HepG2 (cell line): Measurements from ENCODE around the gene CHRNA7. TPM values are rescaled to one million over a fixed set of nuclear protein-coding genes. Genes with fewer than 3 reads are reported as not detected.
A peak's percentile ranks its signal among the peaks of the same experiment; 100 is the strongest.

ENCODE experiments used
- ATAC-seq: fragments of 200-7000 bp; cut with Tn5 transposase; 3 replicates; pipeline ENCODE4 v1.9.1; 2020; ENCODE audit warnings: mild to moderate bottlenecking, moderate library complexity
- BruUV-seq: library from RNA; stranded (reverse); fragments of 400-500 nt; replicated peaks from 2 replicates; lab custom pipeline; 2021; lab: Mats Ljungman, UMichigan
- CTCF ChIA-PET: fragments of 300-600 bp; formaldehyde crosslinking; extraction: SDS; loops from one replicate; lab custom pipeline; 2021; ENCODE audit warnings: low total read pairs, inconsistent platforms, low intra/inter-chr PET ratio; lab: Yijun Ruan, JAX
- POLR2A ChIA-PET: fragments of 350-600 bp; sonication (Branson Sonifier 250); formaldehyde crosslinking; loops from one replicate; lab custom pipeline; 2020; ENCODE audit warnings: antibody characterized with exemption, inconsistent platforms; lab: Yijun Ruan, JAX
- DNase-seq: peaks from one replicate; pipeline ENCODE4 v3.0.0-alpha.2; 2015; ENCODE audit warnings: low spot score
- FAIRE-seq: peaks from 3 replicates; lab custom pipeline; 2011; peaks lifted over from hg19 to GRCh38; lab: Jason Lieb, UNC
- H2AFZ ChIP-seq: one replicate; pipeline ENCODE4 v1.6.1; 2011; ENCODE audit warnings: low read length, inconsistent platforms
- H3K27ac ChIP-seq: fragments of 300-600 bp; 3 replicates; pipeline ENCODE4 v1.8.0; 2011; ENCODE audit warnings: mixed run types, mild to moderate bottlenecking, mixed read lengths, low read length, inconsistent platforms; ENCODE audit not compliant: insufficient read depth; ENCODE audit errors: extremely low read length
- H3K27me3 ChIP-seq, 2 experiments: fragments of 200-600 bp in 1 of 2; 2 replicates in 1 of 2; 3 replicates in 1 of 2; pipeline versions ENCODE4 v1.6.0 to v1.8.0; 2011; ENCODE audit warnings: low read length in 2 of 2, mild to moderate bottlenecking in 2 of 2, moderate library complexity in 2 of 2, inconsistent platforms in 1 of 2; ENCODE audit not compliant: insufficient read depth in 2 of 2, control insufficient read depth in 1 of 2
- H3K36me3 ChIP-seq, 2 experiments: fragments of 200-600 bp in 1 of 2; replicated peaks in 1 of 2; 2 replicates in 1 of 2; 3 replicates in 1 of 2; pipeline versions ENCODE4 v1.5.1 to v1.8.0; 2011; ENCODE audit warnings: low read length in 2 of 2, inconsistent platforms in 1 of 2; ENCODE audit not compliant: insufficient read depth in 2 of 2, control insufficient read depth in 1 of 2
- H3K4me1 ChIP-seq: 2 replicates; pipeline ENCODE4 v1.5.1; 2012; ENCODE audit warnings: low read length, inconsistent platforms; ENCODE audit not compliant: insufficient read depth
- H3K4me2 ChIP-seq: 2 replicates; pipeline ENCODE4 v1.6.0; 2011; ENCODE audit warnings: low read depth, low read length, inconsistent platforms
- H3K4me3 ChIP-seq, 3 experiments: fragments of 200-600 bp in 1 of 3; sonication (generic), shearing (Covaris generic) in 1 of 3; replicated peaks in 1 of 3; 2 replicates each; pipeline ENCODE4 v1.5.1; 2011 to 2016; ENCODE audit warnings: low read length in 3 of 3, inconsistent platforms in 2 of 3, low read depth in 2 of 3, mild to moderate bottlenecking in 2 of 3, control low read depth in 1 of 3, mixed read lengths in 1 of 3; ENCODE audit not compliant: insufficient read depth in 1 of 3
- H3K79me2 ChIP-seq: one replicate; pipeline ENCODE4 v1.6.1; 2011; ENCODE audit warnings: low read length, inconsistent platforms; ENCODE audit not compliant: insufficient read depth
- H3K9ac ChIP-seq: 2 replicates; pipeline ENCODE4 v1.6.0; 2011; ENCODE audit warnings: mild to moderate bottlenecking, low read depth, low read length, inconsistent platforms; ENCODE audit not compliant: insufficient read depth
- H3K9me3 ChIP-seq: 2 replicates; pipeline ENCODE4 v1.5.1; 2012; ENCODE audit warnings: mild to moderate bottlenecking, low read length
- H4K20me1 ChIP-seq: 2 replicates; pipeline ENCODE4 v1.6.0; 2011; ENCODE audit warnings: inconsistent platforms, mild to moderate bottlenecking, low read length, moderate library complexity; ENCODE audit not compliant: insufficient read depth
- CREB1 ChIP-seq, 2 experiments: fragments of 450-650 bp in 1 of 2; IDR thresholded peaks; 2 replicates each; pipeline ENCODE4 v1.6.1; 2016 to 2017; ENCODE audit warnings: control low read depth in 1 of 2, mild to moderate bottlenecking in 1 of 2, missing compliant biosample characterization in 1 of 2, missing genetic modification characterization in 1 of 2
- ZSCAN30 ChIP-seq: sonication (generic); formaldehyde crosslinking; IDR thresholded peaks from 2 replicates; pipeline ENCODE4 v1.5.0; 2020; ENCODE audit warnings: mild to moderate bottlenecking, missing genetic modification reagents
- WGBS: methylation state at CpG from one replicate; pipeline ENCODE4 v1.1.6; 2017; ENCODE audit warnings: low lambda C conversion rate; 5-methylcytosine and 5-hydroxymethylcytosine counted together
- in situ Hi-C: cut with HindIII; loops from 2 replicates; pipeline ENCODE4 v1.10.0; 2017; ENCODE audit warnings: low pct_unique_long_range_greater_than_20kb; ENCODE audit not compliant: extremely low pct_ligation_motif_present
- intact Hi-C: fragments of 100-400 bp; cut with micrococcal nuclease; formaldehyde crosslinking; loops from one replicate; pipeline ENCODE4 v1.10.0; 2022; ENCODE audit not compliant: unreplicated experiment
- polyA plus RNA-seq, 8 experiments: library from polyadenylated mRNA; depleted of rRNA in 3 of 8; stranded (reverse) in 7 of 8; unstranded in 1 of 8; fragments of >200 nt; fragmentation: Illumina TruSeq in 4 of 8; extraction: Trizol in 4 of 8; gene quantifications; 2 replicates each; pipeline versions ENCODE4 v1.2.1 to v1.2.3, GENCODE V29; 2011 to 2016; ENCODE audit warnings: low read depth in 4 of 8, missing spikeins in 1 of 8, mixed read lengths in 1 of 8; ENCODE audit not compliant: insufficient read depth in 1 of 8
- total RNA-seq, 5 experiments: library from RNA; depleted of rRNA; stranded (reverse); fragments of >200 nt; fragmentation: Illumina TruSeq; extraction: Trizol; gene quantifications; 2 replicates each; pipeline ENCODE4 v1.2.3, GENCODE V29; 2016; ENCODE audit warnings: low read depth in 1 of 5
- TF ChIP-seq, protein P1 (sequence below): sonication (generic); formaldehyde crosslinking; IDR thresholded peaks from 2 replicates; pipeline ENCODE4 v1.5.0; 2020; ENCODE audit warnings: mild to moderate bottlenecking, missing genetic modification reagents, moderate library complexity
- TF ChIP-seq, protein P2 (sequence below): sonication (generic); formaldehyde crosslinking; IDR thresholded peaks from 2 replicates; pipeline ENCODE4 v1.4.0; 2020; ENCODE audit warnings: missing genetic modification reagents

CHRNA7 gene
- total and polyA plus RNA-seq, 2 of the 13 experiments (the other 11 are each of a cell fraction or from before 2014, with no cell fraction given): 1.3 to 1.4 TPM

DNA sequence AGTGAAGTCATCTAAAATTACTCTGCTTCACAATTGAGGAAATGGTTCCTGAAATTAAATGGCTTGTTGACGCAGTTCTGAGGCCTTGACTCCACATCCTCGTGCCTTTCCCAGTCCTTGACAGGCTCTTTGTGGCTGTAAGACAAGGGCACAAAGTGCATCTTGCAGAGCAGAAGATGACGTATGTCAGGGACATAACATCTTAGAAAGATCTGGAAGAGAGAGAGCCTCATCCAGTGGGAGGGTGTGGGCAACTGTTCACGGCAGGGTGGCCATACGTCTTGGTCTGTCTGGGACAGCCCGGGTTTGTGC is 91.0 kb downstream of the CHRNA7 start:
- intact Hi-C loops: no loop called here

More for the DNA sequence above, 91.0 kb downstream of the CHRNA7 start:
- no peaks in the 10 kb centered on the region for H3K36me3 ChIP-seq
- TF ChIP-seq, protein P1, sequence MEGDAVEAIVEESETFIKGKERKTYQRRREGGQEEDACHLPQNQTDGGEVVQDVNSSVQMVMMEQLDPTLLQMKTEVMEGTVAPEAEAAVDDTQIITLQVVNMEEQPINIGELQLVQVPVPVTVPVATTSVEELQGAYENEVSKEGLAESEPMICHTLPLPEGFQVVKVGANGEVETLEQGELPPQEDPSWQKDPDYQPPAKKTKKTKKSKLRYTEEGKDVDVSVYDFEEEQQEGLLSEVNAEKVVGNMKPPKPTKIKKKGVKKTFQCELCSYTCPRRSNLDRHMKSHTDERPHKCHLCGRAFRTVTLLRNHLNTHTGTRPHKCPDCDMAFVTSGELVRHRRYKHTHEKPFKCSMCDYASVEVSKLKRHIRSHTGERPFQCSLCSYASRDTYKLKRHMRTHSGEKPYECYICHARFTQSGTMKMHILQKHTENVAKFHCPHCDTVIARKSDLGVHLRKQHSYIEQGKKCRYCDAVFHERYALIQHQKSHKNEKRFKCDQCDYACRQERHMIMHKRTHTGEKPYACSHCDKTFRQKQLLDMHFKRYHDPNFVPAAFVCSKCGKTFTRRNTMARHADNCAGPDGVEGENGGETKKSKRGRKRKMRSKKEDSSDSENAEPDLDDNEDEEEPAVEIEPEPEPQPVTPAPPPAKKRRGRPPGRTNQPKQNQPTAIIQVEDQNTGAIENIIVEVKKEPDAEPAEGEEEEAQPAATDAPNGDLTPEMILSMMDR (CRISPR knock-in tag): no peak
- TF ChIP-seq ZSCAN30 (CRISPR knock-in tag) (no peak), CREB1 (IDR thresholded peaks at IDR 0.05) (0 out of 2 replicates have a peak, but pooled peaks have one; percentile 20), CREB1 (CRISPR knock-in tag; IDR thresholded peaks at IDR 0.05) (no peak)
- TF ChIP-seq, protein P2, sequence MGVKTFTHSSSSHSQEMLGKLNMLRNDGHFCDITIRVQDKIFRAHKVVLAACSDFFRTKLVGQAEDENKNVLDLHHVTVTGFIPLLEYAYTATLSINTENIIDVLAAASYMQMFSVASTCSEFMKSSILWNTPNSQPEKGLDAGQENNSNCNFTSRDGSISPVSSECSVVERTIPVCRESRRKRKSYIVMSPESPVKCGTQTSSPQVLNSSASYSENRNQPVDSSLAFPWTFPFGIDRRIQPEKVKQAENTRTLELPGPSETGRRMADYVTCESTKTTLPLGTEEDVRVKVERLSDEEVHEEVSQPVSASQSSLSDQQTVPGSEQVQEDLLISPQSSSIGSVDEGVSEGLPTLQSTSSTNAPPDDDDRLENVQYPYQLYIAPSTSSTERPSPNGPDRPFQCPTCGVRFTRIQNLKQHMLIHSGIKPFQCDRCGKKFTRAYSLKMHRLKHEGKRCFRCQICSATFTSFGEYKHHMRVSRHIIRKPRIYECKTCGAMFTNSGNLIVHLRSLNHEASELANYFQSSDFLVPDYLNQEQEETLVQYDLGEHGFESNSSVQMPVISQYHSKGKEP (CRISPR knock-in tag): no peak
- FAIRE-seq: no peak
- H3K9me3 ChIP-seq: no peaks in the 10 kb centered on the region
- H3K27ac ChIP-seq: no peak overlapping the region
- DNase-seq: no peak
- H3K27me3 ChIP-seq: peaks cover 0 to 4% of the 10 kb centered on the region in 2 experiments; a peak in 1 of 5 replicates
- H3K4me1 ChIP-seq: no peaks in the 10 kb centered on the region
- H3K4me3 ChIP-seq: no peak overlapping the region
- no peaks in the 10 kb centered on the region for H4K20me1 ChIP-seq
- no peak overlapping the region for H3K9ac ChIP-seq
- POLR2A ChIA-PET: no interaction called here
- H3K4me2 ChIP-seq: no peak overlapping the region
- 51% methylated on average over 6 of the region's 6 CpGs for WGBS
- ATAC-seq: no peak
- CTCF ChIA-PET: no interaction called here
- H2AFZ ChIP-seq: no peak overlapping the region
- in situ Hi-C loops: no loop called here
- BruUV-seq: no TSS peak
- H3K79me2 ChIP-seq: no peaks in the 10 kb centered on the region
